Right lobe of liver (tissue), 4 donors: ENCODE data around the gene SERINC2.

ENCODE experiments used
- CTCF ChIP-seq, 4 donors: fragments of 200-600 bp in 3 of 4; fragments of 450-650 bp in 1 of 4; IDR thresholded peaks; one replicate each; pipeline versions ENCODE4 v1.5.1 to v1.8.0; 2016 to 2022; ENCODE audit warnings: antibody characterized with exemption in 4 of 4, mild to moderate bottlenecking in 2 of 4
- POLR2A ChIP-seq: fragments of 450-650 bp; IDR thresholded peaks from one replicate; pipeline ENCODE4 v1.6.1; 2017; ENCODE audit warnings: antibody characterized with exemption, mild to moderate bottlenecking
- donor health status: DM: no; HTN: no; CAD: no.
- donor health status: DM: no; HTN: no; CAD: no.
- donor health status: DM: no; HTN: yes; CAD: no.

GRCh38 chr1:31390071-31390470, 22.9 kb upstream of the SERINC2 start:
- TF ChIP-seq CTCF (IDR thresholded peaks at IDR 0.05) = no peak
- no peak for TF ChIP-seq POLR2A
